ENCODE results near the gene PTOV1.

- TF ChIP-seq GATA2 (IDR thresholded peaks at IDR 0.05; ENCODE audit: low read depth, low read length), result no peak
- TF ChIP-seq GATA3 (IDR thresholded peaks at IDR 0.05; ENCODE audit: low read depth, low read length), result no peak
These were observed 29.4 kb downstream of the PTOV1 start for GRCh38 chr19:49880162-49880869.

All from SH-SY5Y (cell line).